Measurements from ENCODE around the gene SAMD1.

DNA sequence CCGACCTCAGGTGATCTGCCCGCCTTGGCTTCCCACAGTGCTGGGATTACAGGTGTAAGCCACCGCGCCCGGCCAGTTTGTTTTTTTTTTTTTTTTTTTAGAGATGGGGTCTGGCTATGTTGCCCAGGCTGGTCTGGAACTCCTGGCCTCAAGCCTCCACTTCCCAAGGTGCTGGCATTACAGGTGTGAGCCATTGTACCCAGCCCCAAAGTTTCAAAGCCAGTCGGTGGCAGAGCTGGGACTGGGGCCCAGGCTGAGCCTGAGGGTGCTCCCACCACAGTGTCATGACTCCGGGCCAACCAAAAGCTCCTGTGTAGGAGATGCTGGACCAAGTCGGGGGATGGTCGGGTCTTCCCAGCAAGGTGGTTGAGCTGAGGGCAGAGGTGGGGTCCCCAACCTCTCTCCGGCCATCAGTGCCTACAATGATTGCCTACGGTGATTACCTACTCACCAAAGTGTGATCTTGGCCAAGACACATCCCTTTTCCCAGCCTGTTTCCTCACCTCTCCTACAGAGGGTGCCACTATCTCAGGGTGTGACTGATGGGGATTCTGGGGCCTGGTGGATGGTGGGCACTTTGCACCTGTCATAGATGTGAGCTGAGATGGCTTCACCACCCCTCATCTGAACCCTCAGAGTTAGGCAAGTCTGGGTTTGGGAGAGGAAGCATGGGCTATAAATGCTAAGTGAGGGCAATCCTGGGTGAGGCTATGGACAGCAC, 5.9 kb upstream of the SAMD1 start:
- TF ChIP-seq CTCF (IDR thresholded peaks at IDR 0.05) (no peak), POLR2A (IDR thresholded peaks at IDR 0.05) (no peak)
